ENCODE measurements around the gene EXOC3L1. TPM values are rescaled to one million over a fixed set of nuclear protein-coding genes. Genes with fewer than 3 reads are reported as not detected.

EXOC3L1 gene
- total RNA-seq, 1 experiment from 2014 or later = not detected

- CTCF ChIA-PET = interaction anchor here (0.6 to 0.8 kb wide), 3 partner anchors 14 to 123 kb away, joined by 3 to 6 read pairs (median 5); no protein-coding TSS in a partner anchor
- POLR2A ChIA-PET (ENCODE audit: unreplicated experiment) = interaction anchor here (0.6 to 1.1 kb wide), 6 partner anchors 28 to 242 kb away, joined by 3 to 14 read pairs (median 8); partner anchors contain the start of gene CBFB
- DNase-seq = no peak
- Histone ChIP-seq H3F3A (ENCODE audit: insufficient read depth, low read depth) (peaks cover 43% of the 10 kb centered on the region), H4K20me1 (ENCODE audit: insufficient read depth) (no peaks in the 10 kb centered on the region), H3K4me3 (no peak overlapping the region; the same call in 1 of the 2 replicates), H3K9me3 (ENCODE audit: insufficient read depth, low read depth) (no peaks in the 10 kb centered on the region), H2AFZ (no peak overlapping the region), H3K79me2 (ENCODE audit: low read depth) (no peaks in the 10 kb centered on the region), H3K27ac (peak overlapping the region; percentile 73), H3K27me3 (ENCODE audit: insufficient read depth, low read depth) (no peaks in the 10 kb centered on the region), H3K4me1 (replicated peaks; ENCODE audit: insufficient read depth) (peaks cover 46% of the 10 kb centered on the region), H3K9me2 (ENCODE audit: insufficient read depth) (no peaks in the 10 kb centered on the region), H3K36me3 (ENCODE audit: low read depth) (no peaks in the 10 kb centered on the region), H3K4me2 (peak overlapping the region; percentile 61)
- TF ChIP-seq CTCF (conservative IDR thresholded peaks at IDR 0.05) (no peak), EZH2 (IDR thresholded peaks at IDR 0.05; ENCODE audit: low read depth) (no peak)
- BruUV-seq (replicated peaks) = no TSS peak
- intact Hi-C loops (cut with micrococcal nuclease; ENCODE audit: unreplicated experiment) = no loop called here
Measured at GRCh38 chr16:67213197-67214019, 23.5 kb upstream of the EXOC3L1 start.

- peak; percentile 60 to 93 for DNase-seq
- H3F3A ChIP-seq (ENCODE audit: insufficient read depth, low read depth) = peaks cover 49% of the 10 kb centered on the region
- no peaks in the 10 kb centered on the region for H3K36me3 ChIP-seq (ENCODE audit: low read depth)
- no TSS peak for BruUV-seq (replicated peaks)
- intact Hi-C loops (cut with micrococcal nuclease; ENCODE audit: unreplicated experiment) = no loop called here
- H3K4me3 ChIP-seq = no peak overlapping the region; the same call in 1 of the 2 replicates
- peak overlapping the region; percentile 61 for H3K4me2 ChIP-seq
- H3K27me3 ChIP-seq (ENCODE audit: insufficient read depth, low read depth) = no peaks in the 10 kb centered on the region
- no peak for TF ChIP-seq EZH2 (IDR thresholded peaks at IDR 0.05; ENCODE audit: low read depth)
- TF ChIP-seq CTCF (conservative IDR thresholded peaks at IDR 0.05) = no peak
- H3K4me1 ChIP-seq (replicated peaks; ENCODE audit: insufficient read depth) = peaks cover 52% of the 10 kb centered on the region
- ChIA-PET POLR2A (ENCODE audit: unreplicated experiment) (interaction anchor here (0.6 to 1.1 kb wide), 9 partner anchors 14 to 264 kb away, joined by 3 to 18 read pairs (median 11); partner anchors contain the start of genes CBFB and TMEM208), CTCF (interaction anchor here (0.6 to 0.7 kb wide), 6 partner anchors 26 to 262 kb away, joined by 3 to 6 read pairs (median 5); no protein-coding TSS in a partner anchor)
- H2AFZ ChIP-seq = no peak overlapping the region
- peak overlapping the region; percentile 73 for H3K27ac ChIP-seq
- H3K79me2 ChIP-seq (ENCODE audit: low read depth) = no peaks in the 10 kb centered on the region
- no peaks in the 10 kb centered on the region for H3K9me3 ChIP-seq (ENCODE audit: insufficient read depth, low read depth)
- no peaks in the 10 kb centered on the region for H3K9me2 ChIP-seq (ENCODE audit: insufficient read depth)
- H4K20me1 ChIP-seq (ENCODE audit: insufficient read depth) = no peaks in the 10 kb centered on the region
Measured at GRCh38 chr16:67212766-67213165, 22.8 kb upstream of the EXOC3L1 start.

GRCh38 chr16:67211674-67212073, 21.7 kb upstream of the EXOC3L1 start:
- CTCF ChIA-PET = no interaction called here
- Histone ChIP-seq H3K4me1 (replicated peaks; ENCODE audit: insufficient read depth) (peaks cover 63% of the 10 kb centered on the region), H3K9me2 (ENCODE audit: insufficient read depth) (no peaks in the 10 kb centered on the region), H3K79me2 (ENCODE audit: low read depth) (no peaks in the 10 kb centered on the region), H3K27me3 (ENCODE audit: insufficient read depth, low read depth) (no peaks in the 10 kb centered on the region), H3K4me3 (no peak overlapping the region), H3K9me3 (ENCODE audit: insufficient read depth, low read depth) (no peaks in the 10 kb centered on the region), H3K4me2 (no peak overlapping the region), H3K27ac (peak overlapping the region; percentile 55; the same call in 1 of the 2 replicates), H2AFZ (no peak overlapping the region), H3F3A (ENCODE audit: insufficient read depth, low read depth) (peaks cover 58% of the 10 kb centered on the region), H3K36me3 (ENCODE audit: low read depth) (no peaks in the 10 kb centered on the region), H4K20me1 (ENCODE audit: insufficient read depth) (no peaks in the 10 kb centered on the region)
- TF ChIP-seq CTCF (conservative IDR thresholded peaks at IDR 0.05) (no peak), EZH2 (IDR thresholded peaks at IDR 0.05; ENCODE audit: low read depth) (no peak)
- POLR2A ChIA-PET (ENCODE audit: unreplicated experiment) = no interaction called here
- intact Hi-C loops (cut with micrococcal nuclease; ENCODE audit: unreplicated experiment) = no loop called here
- no TSS peak for BruUV-seq (replicated peaks)
- DNase-seq = no peak

Data from PC-9 (cell line).